GM12801 (cell line): ENCODE data around the gene OSBPL7.

Experiments
- CTCF ChIP-seq: IDR thresholded peaks from one replicate; pipeline ENCODE4 v1.5.1; 2011; ENCODE audit warnings: control low read depth; ENCODE audit not compliant: insufficient read length; ENCODE audit errors: extremely low read depth

OSBPL7 gene, protein sequence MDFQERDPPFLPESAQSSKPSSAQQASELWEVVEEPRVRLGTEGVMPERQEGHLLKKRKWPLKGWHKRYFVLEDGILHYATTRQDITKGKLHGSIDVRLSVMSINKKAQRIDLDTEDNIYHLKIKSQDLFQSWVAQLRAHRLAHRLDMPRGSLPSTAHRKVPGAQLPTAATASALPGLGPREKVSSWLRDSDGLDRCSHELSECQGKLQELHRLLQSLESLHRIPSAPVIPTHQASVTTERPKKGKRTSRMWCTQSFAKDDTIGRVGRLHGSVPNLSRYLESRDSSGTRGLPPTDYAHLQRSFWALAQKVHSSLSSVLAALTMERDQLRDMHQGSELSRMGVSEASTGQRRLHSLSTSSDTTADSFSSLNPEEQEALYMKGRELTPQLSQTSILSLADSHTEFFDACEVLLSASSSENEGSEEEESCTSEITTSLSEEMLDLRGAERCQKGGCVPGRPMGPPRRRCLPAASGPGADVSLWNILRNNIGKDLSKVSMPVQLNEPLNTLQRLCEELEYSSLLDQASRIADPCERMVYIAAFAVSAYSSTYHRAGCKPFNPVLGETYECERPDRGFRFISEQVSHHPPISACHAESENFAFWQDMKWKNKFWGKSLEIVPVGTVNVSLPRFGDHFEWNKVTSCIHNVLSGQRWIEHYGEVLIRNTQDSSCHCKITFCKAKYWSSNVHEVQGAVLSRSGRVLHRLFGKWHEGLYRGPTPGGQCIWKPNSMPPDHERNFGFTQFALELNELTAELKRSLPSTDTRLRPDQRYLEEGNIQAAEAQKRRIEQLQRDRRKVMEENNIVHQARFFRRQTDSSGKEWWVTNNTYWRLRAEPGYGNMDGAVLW

DNA sequence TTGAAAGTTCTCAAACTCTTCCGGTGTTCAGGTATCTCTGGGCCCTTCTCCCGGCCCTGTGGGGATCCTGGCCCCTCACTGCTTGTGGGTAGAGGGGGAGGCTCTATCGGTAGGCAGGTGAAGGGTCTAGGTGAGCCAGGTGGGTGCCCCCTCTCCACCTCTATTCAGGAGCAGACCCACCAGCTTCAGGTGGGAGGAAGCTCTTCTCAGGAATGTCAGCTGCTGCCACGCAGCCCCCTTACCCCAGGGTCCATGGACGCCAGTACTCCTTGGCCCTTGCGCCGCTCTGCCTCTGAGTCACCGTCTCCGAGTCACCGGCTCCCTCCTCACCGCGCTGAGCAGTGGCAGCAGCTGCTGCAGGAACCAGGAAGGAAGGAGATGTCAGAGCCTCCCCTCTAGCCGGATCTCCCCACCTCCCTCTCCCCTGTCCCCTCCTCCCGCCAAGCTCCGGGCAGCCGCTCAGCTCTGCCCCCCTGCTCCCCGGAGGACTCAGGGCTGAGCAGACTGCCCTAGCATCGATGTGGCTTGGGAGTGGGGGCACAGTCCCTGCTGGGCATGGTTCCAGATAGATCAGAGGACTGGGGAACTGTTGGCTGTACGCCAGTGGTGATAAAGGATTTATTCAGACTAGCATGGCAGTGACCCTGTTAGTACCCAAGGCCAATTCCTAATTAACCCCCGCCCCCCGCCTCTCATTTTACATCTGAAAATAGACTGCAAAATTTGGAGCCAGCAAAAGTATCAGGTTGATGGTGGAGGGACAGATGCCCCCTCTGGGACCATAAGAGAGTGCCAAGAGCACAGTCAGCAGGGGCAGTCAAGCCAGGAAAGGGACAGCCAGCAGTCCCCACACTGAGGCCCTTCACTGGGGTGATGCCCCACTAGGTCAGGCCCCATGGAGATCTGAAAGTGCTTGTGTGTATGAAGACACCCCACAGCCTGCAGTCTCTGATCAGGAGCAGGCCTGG is at the start of gene OSBPL7:
OSBPL7 (minus strand) TSS at position 371 of the 968 bp plus-strand sequence. CDS start 1,516 bp downstream, outside the sequence.
- no peak for TF ChIP-seq CTCF

- TF ChIP-seq CTCF = no peak
Observed at GRCh38 chr17:47871048-47871447, 49.5 kb upstream of the OSBPL7 start.

DNA sequence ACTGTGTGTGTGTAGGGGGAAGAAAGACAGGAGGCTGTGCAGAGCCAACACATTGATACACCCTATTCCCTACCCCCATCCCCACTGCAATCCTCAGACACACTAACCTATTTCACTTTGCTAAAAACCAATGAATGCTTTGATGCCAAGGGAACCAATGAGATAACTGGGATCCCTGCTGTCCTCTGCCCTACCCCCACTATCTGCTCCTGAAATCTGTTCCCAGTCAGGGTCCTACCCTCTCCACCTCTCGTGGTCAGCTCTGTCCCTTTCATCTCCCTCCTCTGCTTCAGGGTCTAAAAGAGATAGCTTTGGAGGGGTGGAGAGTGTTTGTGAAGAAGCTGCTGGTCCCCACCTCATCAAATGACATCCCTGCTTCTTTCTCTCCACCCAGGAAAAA is 48.5 kb upstream of the OSBPL7 start:
- no peak for TF ChIP-seq CTCF

DNA sequence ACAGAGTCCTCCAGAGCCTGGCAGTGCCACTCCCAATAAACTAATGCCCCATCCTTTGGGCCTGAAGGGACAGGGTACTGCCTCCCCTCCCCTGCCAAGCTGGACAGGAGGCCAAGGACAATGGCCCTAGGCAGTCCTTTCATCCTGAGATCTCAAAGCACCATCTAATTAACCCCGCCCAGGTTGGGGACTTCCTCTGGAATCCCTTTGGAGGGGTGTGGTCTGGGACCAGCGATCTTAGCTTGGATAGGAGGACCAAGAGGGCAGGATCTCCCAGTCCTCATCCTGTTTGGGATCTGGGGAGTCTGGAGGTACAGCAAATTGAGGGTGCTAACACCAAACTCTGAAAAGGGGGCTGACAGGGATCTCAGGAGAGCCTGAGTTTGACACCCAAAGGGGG is 47.5 kb upstream of the OSBPL7 start:
- no peak for TF ChIP-seq CTCF

DNA sequence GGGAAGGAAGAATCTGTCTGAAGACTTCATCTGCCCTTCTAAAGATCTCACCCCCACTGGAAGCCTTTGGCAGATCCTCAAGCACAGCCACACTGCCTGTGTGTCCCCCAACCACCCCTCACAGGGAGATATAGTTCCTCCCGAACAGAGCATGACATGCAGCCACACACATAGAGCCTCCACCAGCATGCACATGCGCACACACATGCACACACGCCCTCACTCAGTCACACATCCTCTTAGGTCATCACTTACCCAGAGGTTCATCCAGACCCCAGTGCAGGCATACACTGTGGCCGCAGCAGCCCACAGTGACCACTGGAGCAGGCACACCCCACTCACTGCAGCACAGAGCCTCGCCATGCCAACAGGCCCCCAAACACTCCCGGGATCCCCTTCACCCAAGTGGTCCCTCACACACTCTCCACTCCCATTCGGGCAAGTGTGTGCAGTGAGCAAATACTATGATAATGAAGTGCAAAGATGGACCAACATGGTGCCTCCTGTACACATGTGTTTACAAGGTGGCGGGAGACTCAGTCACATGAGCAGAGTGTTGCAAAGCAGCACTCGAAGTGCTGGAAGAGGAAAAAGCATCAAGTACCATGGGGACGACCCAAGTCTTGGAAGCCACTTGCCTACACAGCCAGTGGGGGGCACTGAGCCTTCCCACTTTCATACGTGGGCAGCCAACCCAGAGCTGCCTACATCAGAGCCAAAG is 46.4 kb upstream of the OSBPL7 start:
- TF ChIP-seq CTCF = no peak

- TF ChIP-seq CTCF = no peak
Observed at GRCh38 chr17:47866941-47867340, 45.3 kb upstream of the OSBPL7 start.
